Heart right ventricle (tissue), 16 donors: ENCODE results near the gene ZNF20. TPM values are rescaled to one million over a fixed set of nuclear protein-coding genes. Genes with fewer than 3 reads are reported as not detected.

Source experiments
- ATAC-seq, 8 donors: fragments of 200-7000 bp; cut with Tn5 transposase; one replicate each; pipeline ENCODE4 v1.9.1; 2020; ENCODE audit warnings: mild to moderate bottlenecking in 8 of 8, moderate library complexity in 8 of 8, moderate number of reproducible peaks in 1 of 8
- DNase-seq, 2 donors: peaks; one replicate each; pipeline ENCODE4 v3.0.0-alpha.2; 2020
- H3K27ac ChIP-seq, 10 donors: fragments of 200-600 bp; sonication (generic) in 2 of 10; one replicate each; pipeline versions ENCODE4 v1.5.0 to v1.8.0; 2020 to 2022; ENCODE audit warnings: mild to moderate bottlenecking in 3 of 10
- H3K27me3 ChIP-seq, 7 donors: fragments of 200-600 bp; one replicate each; pipeline ENCODE4 v1.8.0; 2021 to 2022; ENCODE audit warnings: mild to moderate bottlenecking in 2 of 7
- H3K36me3 ChIP-seq, 9 donors: fragments of 200-600 bp; sonication (generic) in 1 of 9; one replicate each; pipeline versions ENCODE4 v1.5.0 to v1.8.0; 2020 to 2022; ENCODE audit warnings: mild to moderate bottlenecking in 2 of 9
- H3K4me1 ChIP-seq, 9 donors: fragments of 200-600 bp; sonication (generic) in 1 of 9; one replicate each; pipeline versions ENCODE4 v1.5.0 to v1.8.0; 2020 to 2022; ENCODE audit warnings: mild to moderate bottlenecking in 4 of 9
- H3K4me3 ChIP-seq, 10 donors: fragments of 200-600 bp; sonication (generic) in 2 of 10; one replicate each; pipeline versions ENCODE4 v1.5.0 to v1.8.0; 2020 to 2022; ENCODE audit warnings: mild to moderate bottlenecking in 7 of 10, moderate library complexity in 2 of 10
- H3K9me3 ChIP-seq, 11 donors: fragments of 200-600 bp in 10 of 11; sonication (generic) in 2 of 11; one replicate each; pipeline versions ENCODE4 v1.5.0 to v1.8.0; 2013 to 2022; ENCODE audit warnings: mild to moderate bottlenecking in 2 of 11, control low read depth in 1 of 11, moderate library complexity in 1 of 11
- CTCF ChIP-seq, 9 donors: fragments of 200-600 bp; sonication (generic) in 2 of 9; IDR thresholded peaks; one replicate each; pipeline versions ENCODE4 v1.5.0 to v1.8.0; 2021 to 2022; ENCODE audit warnings: antibody characterized with exemption in 9 of 9, mild to moderate bottlenecking in 5 of 9, moderate library complexity in 1 of 9
- WGBS, 2 donors: extraction: QIAGEN DNeasy Blood & Tissue Kit; methylation state at CpG; one replicate each; pipeline ENCODE4 v1.1.7; 2013; ENCODE audit warnings: inconsistent platforms in 1 of 2; 5-methylcytosine and 5-hydroxymethylcytosine counted together
- intact Hi-C, 10 donors: fragments of 100-400 bp; cut with DNase I; formaldehyde crosslinking; loops; one replicate each; pipeline versions ENCODE4 v1.11.1 to v1.14.2; 2022
- polyA plus RNA-seq, 2 donors: library from polyadenylated mRNA; stranded (reverse); fragments of 200-250 nt; gene quantifications; one replicate each; pipeline ENCODE4 v1.2.3, GENCODE V29; 2013
- total RNA-seq, 10 donors: library from RNA; stranded (reverse); fragmentation: NEBNext Ultra II Directional in 3 of 10; extraction: Animal tissue kit (Norgen Biotek cat#: 25700) in 3 of 10; gene quantifications; one replicate each; pipeline versions ENCODE4 v1.2.1 to v1.2.4, GENCODE V29; 2021 to 2023
- donor health status: Arrhythmogenic right ventricular cardiomyopathy.
- donor health status: ischemic (EF 13 %, LVEDD 7.1; RV severe dilation, severe dysfunction).
- donor health status: healthy with polysubstance abuse.
- donor health status: DM: no; HTN: yes; CAD: no.
- donor health status: DM: no; HTN: no; CAD: no.
- donor health status: ischemic (EF 25% LVEDD 6.9; RV normal size, moderate dysfunction).
- donor health status: ischemic (EF 25% LVEDD 5.7; RV mildly dilated, moderate dysfunction).
- donor health status: healthy.
- donor health status: DM: yes; HTN: yes; CAD: no.
- donor health status: Ischemic cardiomyopathy.
- donor health status: ischemic (EF 35%, LVEDD 5.7; RV mildly dilated, moderate dysfunction).
- donor health status: nonischemic (EF 11% LVEDD 7.7; RV severe dilation, severe dysfunction).
- donor health status: DM: yes; HTN: yes; CAD: no.
- donor health status: PGD.
- donor health status: ischemic (EF 29% LVEDD 5.4; RV normal size, mild dysfunction).
- donor health status: nonischemic (EF 23%, LVEDD 6.1; RV moderate dilation, normal function).

ZNF20 gene
- total and polyA plus RNA-seq, 12 donors = 0.37 to 1.6 (median 0.95) TPM; not detected in 2

GRCh38 chr19:12156223-12157058 is 16.3 kb upstream of the ZNF20 start, which contains the start of gene ZNF625:
Gene ZNF625, minus strand, starts transcription at chr19:12156734. Its CDS starts 176 bp downstream, at chr19:12156558.
- Histone ChIP-seq H3K4me3 (peak within 1 kb of the TSS; percentile 57 to 99 (median 90)), H3K36me3 (peaks cover 0 to 24% (median 4%) of the 10 kb centered on the region in 9 donors), H3K27me3 (no peaks in the 10 kb centered on the region), H3K4me1 (peaks cover 0 to 23% (median 14%) of the 10 kb centered on the region in 9 donors), H3K9me3 (no peaks in the 10 kb centered on the region), H3K27ac (peak within 1 kb of the TSS; percentile 68 to 89 (median 84))
- ATAC-seq (peak; percentile 95 to 99 (median 98)), DNase-seq (peak; percentile 88 to 92)
- WGBS, 2 donors = 0 to 1% methylated on average over 57 to 58 of the region's 58 CpGs
- no peak for TF ChIP-seq CTCF (IDR thresholded peaks at IDR 0.05)
- intact Hi-C loops = no loop called here

- WGBS, 2 donors = 20 to 21% methylated on average over 11 of the region's 11 CpGs
- peak overlapping the region; percentile 57 to 99 (median 90) for H3K4me3 ChIP-seq
- peaks cover 0 to 34% (median 4%) of the 10 kb centered on the region in 9 donors for H3K36me3 ChIP-seq
- no peaks in the 10 kb centered on the region for H3K27me3 ChIP-seq
- DNase-seq = no peak
- H3K9me3 ChIP-seq = no peaks in the 10 kb centered on the region
- no peak for TF ChIP-seq CTCF (IDR thresholded peaks at IDR 0.05)
- peak overlapping the region in 9 of 10 donors; percentile 72 to 89 (median 85) for H3K27ac ChIP-seq
- no peak for ATAC-seq
- intact Hi-C loops = no loop called here
- H3K4me1 ChIP-seq = peaks cover 0 to 23% (median 14%) of the 10 kb centered on the region in 9 donors
These were observed 15.2 kb upstream of the ZNF20 start for GRCh38 chr19:12155324-12155860.

- no peaks in the 10 kb centered on the region for H3K27me3 ChIP-seq
- H3K4me3 ChIP-seq = no peak overlapping the region
- 96 to 97% methylated on average over 8 of the region's 8 CpGs for WGBS, 2 donors
- peaks cover 0 to 59% (median 29%) of the 10 kb centered on the region in 9 donors for H3K36me3 ChIP-seq
- no peak overlapping the region for H3K27ac ChIP-seq
- DNase-seq (no peak), ATAC-seq (no peak)
- H3K4me1 ChIP-seq = peaks cover 0 to 12% (median 10%) of the 10 kb centered on the region in 9 donors
- H3K9me3 ChIP-seq = peaks cover 0 to 30% (median 0%) of the 10 kb centered on the region in 11 donors
- no peak for TF ChIP-seq CTCF (IDR thresholded peaks at IDR 0.05)
- intact Hi-C loops = loop anchor here in 2 of 10 donors (5.0 to 10.0 kb wide), 3 partner anchors 91 to 263 kb away; partner anchors contain the start of genes ZNF69 (in 1 of the 2) and ZNF878 (in 1 of the 2)
These were observed 5.2 kb upstream of the ZNF20 start for GRCh38 chr19:12145348-12145747.

GRCh38 chr19:12141405-12141736 is 1.2 kb upstream of the ZNF20 start:
- peaks cover 0 to 25% (median 20%) of the 10 kb centered on the region in 9 donors for H3K4me1 ChIP-seq
- peaks cover 0 to 19% (median 0%) of the 10 kb centered on the region in 11 donors for H3K9me3 ChIP-seq
- H3K36me3 ChIP-seq = peaks cover 0 to 43% (median 27%) of the 10 kb centered on the region in 9 donors
- WGBS, 2 donors = 55 to 59% methylated on average over 10 of the region's 10 CpGs
- peak in 4 of 9 donors; percentile 5 to 31 (median 15) for TF ChIP-seq CTCF (IDR thresholded peaks at IDR 0.05)
- ATAC-seq (no peak), DNase-seq (no peak)
- peak overlapping the region in 2 of 10 donors; percentile 85 to 97 for H3K4me3 ChIP-seq
- intact Hi-C loops = loop anchor here (1.0 to 10.0 kb wide), 19 partner anchors 49 to 345 kb away; partner anchors contain the start of genes ZNF491 (in 4 of the 10), ZNF69 (in 1 of the 10) and ZNF878 (in 1 of the 10)
- no peak overlapping the region for H3K27ac ChIP-seq
- H3K27me3 ChIP-seq = no peaks in the 10 kb centered on the region
